Measurements from ENCODE around the gene OLR1. TPM values are rescaled to one million over a fixed set of nuclear protein-coding genes. Genes with fewer than 3 reads are reported as not detected.

OLR1 gene
- total RNA-seq, 1 donor from 2014 or later: 0.19 TPM

DNA sequence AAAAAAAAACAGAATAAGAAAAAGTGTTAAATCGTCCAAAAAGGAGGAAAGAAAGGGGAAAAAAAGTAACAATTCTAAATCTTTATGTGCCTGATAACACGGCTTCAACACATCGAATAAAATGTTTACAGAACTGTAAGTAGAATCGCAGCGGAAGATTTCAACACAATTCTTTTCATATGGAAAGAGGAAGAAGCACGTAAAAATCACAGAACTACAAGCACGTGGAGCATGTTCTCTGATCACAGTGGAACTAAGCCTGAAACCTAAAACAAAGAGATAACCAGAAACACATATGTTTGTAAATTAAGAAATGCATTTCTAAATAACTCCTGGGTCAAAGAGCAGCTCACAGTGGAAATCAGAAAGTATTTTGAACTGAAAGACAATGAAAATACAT, 50.7 kb downstream of the OLR1 start:
- no peak for DNase-seq (ENCODE audit: extremely low spot score, unreplicated experiment)
- Mint-ChIP-seq H3K27ac (no peak overlapping the region), H3K4me1 (ENCODE audit: unreplicated experiment) (no peaks in the 10 kb centered on the region), H3K36me3 (no peaks in the 10 kb centered on the region), H3K4me3 (no peak overlapping the region), H3K27me3 (no peaks in the 10 kb centered on the region), H3K9me3 (no peaks in the 10 kb centered on the region)
- TF ChIP-seq, protein P1, sequence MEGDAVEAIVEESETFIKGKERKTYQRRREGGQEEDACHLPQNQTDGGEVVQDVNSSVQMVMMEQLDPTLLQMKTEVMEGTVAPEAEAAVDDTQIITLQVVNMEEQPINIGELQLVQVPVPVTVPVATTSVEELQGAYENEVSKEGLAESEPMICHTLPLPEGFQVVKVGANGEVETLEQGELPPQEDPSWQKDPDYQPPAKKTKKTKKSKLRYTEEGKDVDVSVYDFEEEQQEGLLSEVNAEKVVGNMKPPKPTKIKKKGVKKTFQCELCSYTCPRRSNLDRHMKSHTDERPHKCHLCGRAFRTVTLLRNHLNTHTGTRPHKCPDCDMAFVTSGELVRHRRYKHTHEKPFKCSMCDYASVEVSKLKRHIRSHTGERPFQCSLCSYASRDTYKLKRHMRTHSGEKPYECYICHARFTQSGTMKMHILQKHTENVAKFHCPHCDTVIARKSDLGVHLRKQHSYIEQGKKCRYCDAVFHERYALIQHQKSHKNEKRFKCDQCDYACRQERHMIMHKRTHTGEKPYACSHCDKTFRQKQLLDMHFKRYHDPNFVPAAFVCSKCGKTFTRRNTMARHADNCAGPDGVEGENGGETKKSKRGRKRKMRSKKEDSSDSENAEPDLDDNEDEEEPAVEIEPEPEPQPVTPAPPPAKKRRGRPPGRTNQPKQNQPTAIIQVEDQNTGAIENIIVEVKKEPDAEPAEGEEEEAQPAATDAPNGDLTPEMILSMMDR (conservative IDR thresholded peaks at IDR 0.05): no peak

DNA sequence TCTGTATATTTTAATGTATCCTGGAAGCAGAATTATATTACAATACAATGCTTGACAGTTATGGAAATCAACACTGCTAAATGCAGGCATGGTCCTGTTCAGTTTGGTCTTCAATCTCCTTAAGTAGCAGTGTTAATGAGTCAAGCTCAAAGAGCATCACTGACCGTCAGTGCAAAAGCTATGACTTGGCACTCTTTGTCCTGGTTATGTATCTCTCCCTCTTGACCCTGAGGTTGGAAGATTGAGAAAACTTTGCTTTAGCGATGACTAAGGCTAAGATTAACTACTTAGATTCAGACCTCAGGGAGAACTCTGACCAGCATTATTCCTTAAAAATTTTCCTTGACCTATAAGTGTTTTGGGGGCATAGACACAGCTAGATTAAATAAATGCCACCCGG, 52.9 kb downstream of the OLR1 start:
- TF ChIP-seq, protein P1 (conservative IDR thresholded peaks at IDR 0.05): no peak
- Mint-ChIP-seq H3K27ac (no peak overlapping the region), H3K4me1 (ENCODE audit: unreplicated experiment) (no peaks in the 10 kb centered on the region), H3K36me3 (peaks cover 4% of the 10 kb centered on the region), H3K4me3 (no peak overlapping the region), H3K27me3 (no peaks in the 10 kb centered on the region), H3K9me3 (no peaks in the 10 kb centered on the region)
- DNase-seq (ENCODE audit: extremely low spot score, unreplicated experiment): no peak

DNA sequence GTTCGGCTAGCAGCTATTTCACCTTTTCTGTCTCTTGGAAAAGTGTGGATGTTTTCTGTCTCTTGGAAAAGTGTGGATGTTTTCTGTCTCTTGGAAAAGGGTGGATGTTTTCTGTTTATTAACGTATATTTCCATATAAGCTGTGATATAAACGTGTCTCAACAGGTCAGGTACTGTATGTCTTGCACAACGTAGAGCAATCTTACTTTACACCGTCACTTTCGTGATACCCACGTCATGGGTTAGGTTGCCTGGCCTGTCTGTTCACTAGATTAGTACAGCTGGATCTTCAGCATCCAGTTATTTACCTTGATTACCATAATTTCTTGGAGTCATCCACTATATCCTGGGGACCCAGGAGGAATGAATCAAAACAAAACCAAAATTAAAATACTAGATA, 56.0 kb downstream of the OLR1 start:
- Mint-ChIP-seq H3K4me1 (ENCODE audit: unreplicated experiment) (no peaks in the 10 kb centered on the region), H3K4me3 (no peak overlapping the region), H3K27me3 (no peaks in the 10 kb centered on the region), H3K27ac (no peak overlapping the region), H3K36me3 (peaks cover 4% of the 10 kb centered on the region), H3K9me3 (no peaks in the 10 kb centered on the region)
- DNase-seq (ENCODE audit: extremely low spot score, unreplicated experiment): no peak
- TF ChIP-seq, protein P1 (conservative IDR thresholded peaks at IDR 0.05): no peak

DNA sequence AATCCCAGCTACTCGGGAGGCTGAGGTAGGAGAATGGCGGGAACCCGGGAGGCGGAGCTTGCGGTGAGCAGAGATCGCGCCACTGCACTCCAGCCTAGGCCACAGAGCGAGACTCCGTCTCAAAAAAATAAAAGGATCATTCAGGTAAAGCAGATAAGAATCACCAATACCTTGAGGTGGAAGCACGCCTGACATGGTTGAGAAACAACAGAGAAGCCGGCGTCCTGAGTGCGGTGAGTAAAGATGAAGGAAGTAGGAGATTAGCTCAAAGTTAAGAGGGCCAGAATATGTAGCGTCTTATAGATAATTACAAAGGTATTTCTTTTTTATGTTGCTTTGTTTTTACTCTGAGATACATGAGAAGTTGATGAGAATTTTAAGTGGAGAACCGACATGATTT, 56.6 kb downstream of the OLR1 start:
- Mint-ChIP-seq H3K27ac (no peak overlapping the region), H3K4me1 (ENCODE audit: unreplicated experiment) (no peaks in the 10 kb centered on the region), H3K9me3 (no peaks in the 10 kb centered on the region), H3K4me3 (no peak overlapping the region), H3K36me3 (peaks cover 4% of the 10 kb centered on the region), H3K27me3 (no peaks in the 10 kb centered on the region)
- no peak for DNase-seq (ENCODE audit: extremely low spot score, unreplicated experiment)
- TF ChIP-seq, protein P1 (conservative IDR thresholded peaks at IDR 0.05): no peak

DNA sequence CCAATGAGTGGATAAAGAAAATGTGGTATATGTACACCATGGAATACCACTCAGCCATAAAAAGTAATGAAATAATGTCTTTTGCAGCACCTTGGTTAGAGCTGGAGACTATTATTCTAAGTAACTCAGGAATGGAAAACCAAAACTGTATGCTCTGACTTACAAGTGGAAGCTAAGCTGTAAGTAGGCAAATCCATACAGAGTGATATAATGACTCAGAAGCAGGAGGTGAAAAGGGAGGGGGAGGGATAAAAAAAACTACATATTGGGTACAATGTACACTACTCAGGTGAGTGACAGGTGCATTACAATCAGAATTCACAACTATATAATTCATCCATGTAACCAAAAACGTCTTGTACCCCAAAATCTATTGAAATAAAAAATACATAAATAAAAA, 58.0 kb downstream of the OLR1 start:
- TF ChIP-seq, protein P1 (conservative IDR thresholded peaks at IDR 0.05): no peak
- H3K4me1 Mint-ChIP-seq (ENCODE audit: unreplicated experiment): no peaks in the 10 kb centered on the region
- no peaks in the 10 kb centered on the region for H3K9me3 Mint-ChIP-seq
- no peaks in the 10 kb centered on the region for H3K27me3 Mint-ChIP-seq
- no peak for DNase-seq (ENCODE audit: extremely low spot score, unreplicated experiment)
- no peak overlapping the region for H3K27ac Mint-ChIP-seq
- peaks cover 4% of the 10 kb centered on the region for H3K36me3 Mint-ChIP-seq
- no peak overlapping the region for H3K4me3 Mint-ChIP-seq

DNA sequence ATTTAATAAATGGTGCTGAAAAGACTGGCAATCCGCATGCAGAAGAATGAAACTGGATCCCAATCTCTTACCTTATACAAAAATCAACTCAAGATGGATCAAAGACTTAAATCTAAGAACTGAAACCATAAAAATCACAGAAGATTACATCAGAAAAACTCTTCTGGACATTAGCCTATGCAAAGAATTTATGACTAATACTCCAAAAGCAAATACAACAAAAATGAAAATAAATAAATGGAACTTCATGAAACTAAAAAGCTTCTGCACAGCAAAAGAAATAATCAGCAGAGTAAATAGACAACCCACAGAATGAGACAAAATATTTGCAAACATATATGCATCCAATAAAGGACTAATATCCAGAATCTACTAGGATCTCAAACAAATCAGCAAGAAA, 58.9 kb downstream of the OLR1 start:
- peaks cover 4% of the 10 kb centered on the region for H3K36me3 Mint-ChIP-seq
- TF ChIP-seq, protein P1 (conservative IDR thresholded peaks at IDR 0.05): no peak
- DNase-seq (ENCODE audit: extremely low spot score, unreplicated experiment): no peak
- no peaks in the 10 kb centered on the region for H3K9me3 Mint-ChIP-seq
- H3K27ac Mint-ChIP-seq: no peak overlapping the region
- peaks cover 2% of the 10 kb centered on the region for H3K27me3 Mint-ChIP-seq
- H3K4me1 Mint-ChIP-seq (ENCODE audit: unreplicated experiment): no peaks in the 10 kb centered on the region
- no peak overlapping the region for H3K4me3 Mint-ChIP-seq
